GM21786 (cell line): ENCODE results near the gene SRM.
A peak's percentile ranks its signal among the peaks of the same experiment; 100 is the strongest.
"Not testable (repeated sequence)": the region's sequence is repeated elsewhere in the genome, so short reads cannot be mapped to it uniquely, and the experiment has no call there.

Experiments
- ATAC-seq: cut with Tn5 transposase; IDR thresholded peaks from one replicate; pipeline ENCODE4 v1.9.1; 2021; ENCODE audit not compliant: unreplicated experiment

Gene SRM

DNA sequence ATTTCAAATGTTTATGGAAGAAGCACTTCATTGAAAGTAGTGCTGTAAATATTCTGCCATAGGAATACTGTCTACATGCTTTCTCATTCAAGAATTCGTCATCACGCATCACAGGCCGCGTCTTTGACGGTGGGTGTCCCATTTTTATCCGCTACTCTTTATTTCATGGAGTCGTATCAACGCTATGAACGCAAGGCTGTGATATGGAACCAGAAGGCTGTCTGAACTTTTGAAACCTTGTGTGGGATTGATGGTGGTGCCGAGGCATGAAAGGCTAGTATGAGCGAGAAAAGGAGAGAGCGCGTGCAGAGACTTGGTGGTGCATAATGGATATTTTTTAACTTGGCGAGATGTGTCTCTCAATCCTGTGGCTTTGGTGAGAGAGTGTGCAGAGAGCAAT is 36.6 kb downstream of the SRM start:
- ATAC-seq: no peak

- no peak for ATAC-seq
Observed at GRCh38 chr1:11019971-11020370, 39.8 kb downstream of the SRM start.

DNA sequence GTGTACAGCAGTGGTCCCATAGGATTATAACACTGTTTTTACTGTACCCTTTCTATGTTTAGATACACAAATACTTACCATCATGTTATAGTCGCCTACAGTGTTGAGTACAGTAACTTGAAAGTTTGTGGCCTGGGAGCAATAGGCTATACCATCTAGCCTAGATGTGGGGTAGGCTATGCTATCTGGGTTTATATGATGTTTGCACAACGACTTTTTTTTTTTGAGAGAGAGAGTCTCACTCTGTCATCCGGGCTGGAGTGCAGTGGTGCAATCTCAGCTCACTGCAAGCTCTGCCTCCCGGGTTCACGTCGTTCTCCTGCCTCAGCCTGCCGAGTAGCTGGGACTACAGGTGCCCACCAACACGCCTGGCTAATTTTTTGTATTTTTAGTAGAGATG is 40.5 kb downstream of the SRM start:
- ATAC-seq: not testable (repeated sequence)

- ATAC-seq: no peak
Observed at GRCh38 chr1:11013160-11013531, 46.7 kb downstream of the SRM start.

DNA sequence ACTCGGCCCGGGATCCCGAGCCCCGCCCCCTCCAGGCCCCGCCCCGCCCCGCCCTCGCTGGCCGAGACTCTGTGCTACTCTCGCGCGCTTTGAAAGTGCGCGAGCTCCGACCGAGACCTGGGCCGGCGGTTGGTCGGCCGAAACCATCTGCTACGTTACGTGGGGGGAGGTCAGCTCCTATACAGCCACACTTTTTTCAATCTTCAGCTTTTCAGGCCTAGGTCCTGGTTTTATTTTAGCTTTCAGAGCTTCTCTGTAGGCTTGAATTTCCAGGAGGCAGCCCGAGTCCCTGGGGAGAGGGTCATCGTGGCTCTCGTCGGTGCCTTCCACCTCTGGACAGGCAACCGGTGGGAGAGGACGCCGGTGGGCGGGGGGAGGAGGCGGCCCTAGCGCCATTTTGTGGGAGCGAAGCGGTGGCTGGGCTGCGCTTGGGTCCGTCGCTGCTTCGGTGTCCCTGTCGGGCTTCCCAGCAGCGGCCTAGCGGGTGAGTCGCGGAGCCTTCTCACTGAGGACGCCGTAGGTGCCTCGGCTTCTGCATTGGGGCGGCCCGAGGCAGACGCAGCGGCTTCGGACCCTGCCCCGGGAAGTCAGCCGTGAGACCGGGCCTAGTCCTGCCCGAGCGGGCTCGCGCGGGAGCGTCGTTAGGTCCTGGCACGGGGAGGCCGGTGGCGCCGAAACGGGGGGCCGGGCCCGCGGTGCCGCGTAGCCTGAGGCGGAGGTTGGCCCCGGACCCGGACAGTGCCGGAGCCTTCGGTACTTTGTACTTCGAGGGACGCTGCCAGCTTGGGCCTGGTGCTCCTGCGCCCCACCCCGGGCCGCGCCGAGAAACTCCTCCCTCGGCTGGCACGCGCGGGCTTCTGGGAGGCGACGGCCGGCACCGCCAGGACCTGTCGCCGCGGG is 47.3 kb downstream of the SRM start, which contains the start of gene TARDBP:
TARDBP (plus strand) TSS at position 395 of the 900 bp plus-strand sequence. CDS start 1,074 bp downstream, outside the sequence.
- peak; percentile 85 for ATAC-seq
